Ectodermal cell (in vitro differentiated cells): ENCODE data around the gene PYGB.
A peak's percentile ranks its signal among the peaks of the same experiment; 100 is the strongest.

ENCODE experiments used
- H3K27ac ChIP-seq: 2 replicates; pipeline ENCODE4 v1.7.0; 2013; ENCODE audit warnings: mild to moderate bottlenecking, low read depth, low read length; ENCODE audit not compliant: insufficient read depth, poor library complexity, severe bottlenecking
- H3K27me3 ChIP-seq: 2 replicates; pipeline ENCODE4 v1.7.0; 2013; ENCODE audit warnings: mild to moderate bottlenecking, low read length; ENCODE audit not compliant: insufficient read depth, control insufficient read depth, poor library complexity, severe bottlenecking
- H3K36me3 ChIP-seq: one replicate; pipeline ENCODE4 v1.7.0; 2013; ENCODE audit warnings: low read length; ENCODE audit not compliant: control insufficient read depth, insufficient read depth
- H3K4me1 ChIP-seq: one replicate; pipeline ENCODE4 v1.7.0; 2013; ENCODE audit warnings: low read length; ENCODE audit not compliant: control insufficient read depth, insufficient read depth
- H3K4me3 ChIP-seq: 2 replicates; pipeline ENCODE4 v1.7.0; 2013; ENCODE audit warnings: low read depth, low read length, control low read depth; ENCODE audit not compliant: insufficient read depth
- H3K9me3 ChIP-seq: 2 replicates; pipeline ENCODE4 v1.7.0; 2013; ENCODE audit warnings: mild to moderate bottlenecking, low read length, moderate library complexity; ENCODE audit not compliant: control insufficient read depth
- whole genome bisulfite sequencing, 2 experiments: methylation state at CpG; one replicate each; pipeline ENCODE4 v1.1.7; 2013; ENCODE audit warnings: missing lambda C conversion rate in 2 of 2; 5-methylcytosine and 5-hydroxymethylcytosine counted together

The PYGB gene

DNA sequence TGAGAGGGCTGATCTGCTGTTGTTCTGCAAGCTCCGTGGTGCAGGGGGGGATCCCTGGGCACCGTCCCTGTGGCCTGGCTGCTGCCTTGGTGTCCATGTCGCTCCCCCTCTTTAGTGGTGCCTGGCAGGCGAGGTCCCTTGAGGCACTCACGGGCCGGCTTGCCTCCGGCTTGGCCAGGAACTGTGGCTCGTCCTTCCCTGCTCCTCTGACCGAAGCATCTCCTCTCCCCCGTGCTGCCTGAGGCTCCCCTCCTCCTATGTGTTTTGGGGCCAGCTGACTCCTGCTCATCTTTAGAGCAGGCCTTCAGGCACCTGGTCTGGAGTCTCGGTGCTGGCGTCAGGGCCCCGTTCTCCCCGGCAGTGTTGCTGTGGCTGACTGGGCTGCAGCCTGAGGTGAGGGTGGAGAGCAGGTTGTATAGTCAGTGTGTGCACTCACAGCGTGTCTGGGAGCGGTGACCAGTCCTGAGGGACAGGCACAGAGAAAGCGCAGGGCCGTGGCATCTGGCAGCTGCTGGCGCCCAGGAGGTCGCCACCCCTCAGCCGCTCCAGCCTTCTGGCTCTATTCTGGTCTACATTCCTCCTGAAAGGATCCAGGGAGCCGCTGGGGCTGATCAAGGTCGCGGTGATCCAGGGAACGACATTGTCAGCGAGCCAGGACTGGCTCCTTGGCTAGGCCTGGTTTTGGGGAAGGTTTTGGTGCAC, 43.7 kb downstream of the PYGB start:
- Histone ChIP-seq H3K27ac (no peak overlapping the region), H3K36me3 (peaks cover 24% of the 10 kb centered on the region), H3K9me3 (no peaks in the 10 kb centered on the region), H3K27me3 (no peaks in the 10 kb centered on the region), H3K4me1 (no peaks in the 10 kb centered on the region), H3K4me3 (no peak overlapping the region)
- WGBS, 2 experiments, result 94 to 95% methylated on average over 26 of the region's 26 CpGs

DNA sequence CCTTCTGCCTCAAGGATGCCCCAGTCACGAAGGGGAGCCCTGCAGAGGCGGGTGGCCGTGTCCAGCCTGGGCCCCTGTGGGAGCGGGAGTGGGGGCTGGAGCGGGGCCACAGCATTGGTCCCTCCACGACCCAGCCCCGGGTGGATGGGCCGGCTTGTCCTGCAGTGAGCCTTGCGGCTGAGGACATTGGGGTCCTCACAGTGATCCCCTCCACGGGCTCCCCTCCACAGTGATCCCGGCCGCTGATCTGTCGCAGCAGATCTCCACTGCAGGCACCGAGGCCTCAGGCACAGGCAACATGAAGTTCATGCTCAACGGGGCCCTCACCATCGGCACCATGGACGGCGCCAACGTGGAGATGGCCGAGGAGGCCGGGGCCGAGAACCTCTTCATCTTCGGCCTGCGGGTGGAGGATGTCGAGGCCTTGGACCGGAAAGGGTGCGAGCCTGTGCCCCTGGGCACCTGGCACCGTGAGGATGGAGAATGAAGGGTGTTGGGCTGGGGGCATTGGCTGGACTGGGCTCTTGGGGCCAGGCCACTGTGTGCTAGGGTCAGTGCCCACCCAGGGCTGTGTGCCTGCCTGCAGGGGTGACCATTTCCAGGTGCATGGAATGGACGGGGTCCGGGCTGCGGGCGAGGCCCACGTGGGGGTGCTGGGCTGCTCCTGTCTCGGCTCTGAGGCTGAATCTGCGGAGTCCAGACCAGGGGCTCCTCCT, 44.4 kb downstream of the PYGB start:
- Histone ChIP-seq H3K36me3 (peaks cover 16% of the 10 kb centered on the region), H3K4me3 (no peak overlapping the region), H3K9me3 (no peaks in the 10 kb centered on the region), H3K27me3 (no peaks in the 10 kb centered on the region), H3K4me1 (no peaks in the 10 kb centered on the region), H3K27ac (no peak overlapping the region)
- WGBS, 2 experiments, result 94 to 95% methylated on average over 35 of the region's 35 CpGs

DNA sequence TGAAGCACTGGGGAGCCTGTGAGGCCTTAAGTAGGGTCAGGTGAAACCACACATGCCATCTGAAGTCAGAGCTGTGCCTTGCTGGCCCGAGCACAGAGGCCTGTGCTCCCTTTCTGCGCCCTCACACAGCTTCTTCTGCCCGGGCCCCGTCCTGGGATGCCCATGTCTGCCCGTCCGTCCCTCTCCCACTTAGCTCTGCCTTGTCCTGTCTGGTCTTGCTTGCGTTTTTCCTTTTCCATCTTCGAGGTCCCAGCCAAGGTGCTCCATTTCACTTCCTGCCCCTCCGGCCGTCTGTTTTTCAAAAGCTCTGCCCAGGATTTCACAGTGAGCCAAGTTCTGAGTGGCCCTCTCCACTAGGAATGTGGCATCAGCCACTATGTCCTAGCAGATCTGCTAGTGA, 45.6 kb downstream of the PYGB start:
- Histone ChIP-seq H3K4me1 (no peaks in the 10 kb centered on the region), H3K36me3 (peaks cover 9% of the 10 kb centered on the region), H3K9me3 (no peaks in the 10 kb centered on the region), H3K27me3 (no peaks in the 10 kb centered on the region), H3K27ac (no peak overlapping the region), H3K4me3 (no peak overlapping the region)
- WGBS, 2 experiments, result 91% methylated on average over 10 of the region's 10 CpGs

DNA sequence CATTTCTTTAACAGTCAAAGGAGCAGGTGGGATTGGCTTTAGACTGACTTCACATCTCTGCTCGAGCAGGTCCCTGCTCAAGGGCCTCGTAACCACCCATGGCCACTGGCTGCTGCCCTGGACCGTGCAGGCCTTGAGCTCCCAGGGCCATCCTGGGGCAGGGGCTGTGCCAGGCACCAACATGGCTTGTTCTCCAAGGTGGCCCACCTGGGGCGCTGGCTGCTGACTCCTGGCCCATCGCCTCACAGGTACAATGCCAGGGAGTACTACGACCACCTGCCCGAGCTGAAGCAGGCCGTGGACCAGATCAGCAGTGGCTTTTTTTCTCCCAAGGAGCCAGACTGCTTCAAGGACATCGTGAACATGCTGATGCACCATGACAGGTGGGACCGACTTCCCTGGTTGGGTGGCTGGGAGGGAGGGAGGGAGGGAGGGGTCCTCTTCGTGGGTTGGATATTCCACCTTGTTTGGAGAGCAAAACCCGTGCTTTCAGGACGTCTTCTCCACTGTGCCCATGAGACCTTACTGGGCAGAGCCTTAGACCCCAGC, 46.1 kb downstream of the PYGB start:
- Histone ChIP-seq H3K9me3 (no peaks in the 10 kb centered on the region), H3K27ac (no peak overlapping the region), H3K36me3 (peaks cover 12% of the 10 kb centered on the region), H3K27me3 (no peaks in the 10 kb centered on the region), H3K4me3 (no peak overlapping the region), H3K4me1 (no peaks in the 10 kb centered on the region)
- 94% methylated on average over 13 of the region's 13 CpGs for WGBS, 2 experiments

DNA sequence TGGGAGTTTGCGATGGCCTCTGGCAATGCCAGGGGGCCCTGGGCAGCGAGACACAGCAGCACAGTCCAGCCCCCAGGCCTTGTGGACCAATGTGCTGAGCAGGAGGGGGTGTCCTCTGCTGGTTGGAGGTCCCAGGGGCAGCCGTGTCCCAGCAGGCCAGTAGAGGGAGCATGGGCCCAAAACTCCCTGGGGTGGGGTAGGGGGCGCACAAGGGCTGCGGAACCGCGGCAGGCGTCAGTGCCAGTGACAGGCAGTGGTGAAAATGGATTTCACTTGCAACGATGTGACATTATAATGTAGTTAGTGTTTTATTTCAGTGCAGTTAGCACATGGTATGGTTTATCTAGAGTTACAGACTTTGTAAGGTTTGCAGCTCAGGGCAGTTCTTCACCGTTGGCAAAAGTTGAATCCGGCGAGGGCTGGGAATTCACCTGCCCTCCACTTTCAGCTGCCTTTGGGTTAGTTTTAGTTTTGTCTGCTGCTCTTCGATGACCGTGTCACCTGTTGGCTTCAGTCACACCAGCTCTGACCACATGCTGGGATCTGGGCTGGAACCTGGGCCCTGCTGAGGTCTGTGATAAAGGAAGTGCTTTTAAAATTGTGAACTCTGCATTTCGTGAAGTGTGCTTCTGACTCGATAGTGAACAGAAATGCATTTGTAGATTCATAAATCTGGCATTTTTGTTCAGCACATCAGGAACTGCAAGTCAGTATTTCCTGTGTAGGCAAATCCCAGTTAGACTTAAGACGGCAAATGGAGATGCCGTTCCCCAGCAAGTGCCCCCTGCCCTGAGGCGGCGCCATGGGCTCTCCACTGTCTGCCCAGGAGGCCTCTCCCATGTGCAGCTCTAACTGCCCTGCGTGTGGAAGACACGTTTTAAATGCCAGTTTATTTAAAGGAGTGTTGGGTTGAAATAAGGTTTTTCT, 46.8 kb downstream of the PYGB start:
- WGBS, 2 experiments, result 69 to 72% methylated on average over 22 of the region's 22 CpGs
- no peak overlapping the region for H3K4me3 ChIP-seq
- no peaks in the 10 kb centered on the region for H3K27me3 ChIP-seq
- no peaks in the 10 kb centered on the region for H3K9me3 ChIP-seq
- H3K27ac ChIP-seq, result no peak overlapping the region
- no peaks in the 10 kb centered on the region for H3K4me1 ChIP-seq
- H3K36me3 ChIP-seq, result peaks cover 12% of the 10 kb centered on the region

DNA sequence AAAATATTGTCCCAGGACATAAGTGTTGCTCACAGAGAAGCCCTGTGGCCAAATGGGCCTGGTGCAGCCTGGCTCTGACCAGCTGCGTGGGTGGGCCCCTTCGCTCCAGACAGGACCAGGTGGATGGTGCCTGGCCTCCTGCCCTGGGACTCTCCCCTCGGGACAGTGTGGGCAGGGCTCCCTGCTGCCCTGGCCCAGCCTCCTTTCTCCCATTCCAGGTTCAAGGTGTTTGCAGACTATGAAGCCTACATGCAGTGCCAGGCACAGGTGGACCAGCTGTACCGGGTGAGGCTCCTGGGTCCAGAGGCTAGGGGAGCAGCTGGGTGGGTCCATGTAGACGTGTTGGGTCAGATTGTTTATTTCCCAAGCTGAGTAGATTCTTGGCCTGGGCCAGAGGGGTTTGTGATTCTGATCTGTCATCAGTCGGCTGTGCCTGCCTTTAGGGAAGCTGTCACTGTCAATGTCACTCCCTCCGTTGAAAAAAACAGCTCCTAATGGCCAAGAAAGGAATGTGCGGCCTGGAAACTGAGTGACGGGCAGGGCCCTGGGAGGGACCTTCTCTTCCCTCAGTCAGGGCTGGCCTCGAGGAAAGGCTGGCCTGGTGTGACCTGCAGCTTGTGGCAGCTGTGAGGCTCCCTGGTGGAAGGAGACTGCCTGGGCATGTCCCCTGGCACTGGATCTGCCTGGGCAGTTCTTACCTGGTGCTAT, 47.7 kb downstream of the PYGB start:
- Histone ChIP-seq H3K27ac (peak overlapping the region; percentile 2), H3K4me3 (no peak overlapping the region), H3K36me3 (peaks cover 11% of the 10 kb centered on the region), H3K27me3 (no peaks in the 10 kb centered on the region), H3K4me1 (no peaks in the 10 kb centered on the region), H3K9me3 (no peaks in the 10 kb centered on the region)
- WGBS, 2 experiments, result 82 to 85% methylated on average over 10 of the region's 10 CpGs

DNA sequence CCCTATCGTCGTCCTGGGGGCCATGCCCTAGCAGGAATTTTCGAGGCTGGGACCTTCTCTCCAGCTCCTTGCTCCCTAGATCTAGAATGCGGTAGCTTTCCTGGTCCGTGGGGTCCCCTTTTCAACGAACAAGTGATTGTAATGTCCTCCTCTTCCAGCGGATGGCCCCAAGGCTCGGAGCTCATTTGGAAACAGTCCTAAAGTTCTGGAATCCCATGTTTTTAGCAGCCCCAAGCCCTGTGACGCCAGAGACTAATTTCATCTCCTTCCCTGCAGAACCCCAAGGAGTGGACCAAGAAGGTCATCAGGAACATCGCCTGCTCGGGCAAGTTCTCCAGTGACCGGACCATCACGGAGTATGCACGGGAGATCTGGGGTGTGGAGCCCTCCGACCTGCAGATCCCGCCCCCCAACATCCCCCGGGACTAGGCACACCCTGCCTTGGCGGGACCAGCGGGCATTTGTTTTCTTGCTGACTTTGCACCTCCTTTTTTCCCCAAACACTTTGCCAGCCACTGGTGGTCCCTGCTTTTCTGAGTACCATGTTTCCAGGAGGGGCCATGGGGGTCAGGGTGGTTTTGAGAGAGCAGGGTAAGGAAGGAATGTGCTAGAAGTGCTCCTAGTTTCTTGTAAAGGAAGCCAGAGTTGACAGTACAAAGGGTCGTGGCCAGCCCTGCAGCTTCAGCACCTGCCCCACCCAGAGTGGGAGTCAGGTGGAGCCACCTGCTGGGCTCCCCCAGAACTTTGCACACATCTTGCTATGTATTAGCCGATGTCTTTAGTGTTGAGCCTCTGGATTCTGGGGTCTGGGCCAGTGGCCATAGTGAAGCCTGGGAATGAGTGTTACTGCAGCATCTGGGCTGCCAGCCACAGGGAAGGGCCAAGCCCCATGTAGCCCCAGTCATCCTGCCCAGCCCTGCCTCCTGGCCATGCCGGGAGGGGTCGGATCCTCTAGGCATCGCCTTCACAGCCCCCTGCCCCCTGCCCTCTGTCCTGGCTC, 48.5 kb downstream of the PYGB start:
- peaks cover 4% of the 10 kb centered on the region for H3K36me3 ChIP-seq
- WGBS, 2 experiments, result 93 to 94% methylated on average over 24 of the region's 24 CpGs
- no peaks in the 10 kb centered on the region for H3K4me1 ChIP-seq
- no peaks in the 10 kb centered on the region for H3K27me3 ChIP-seq
- H3K27ac ChIP-seq, result no peak overlapping the region
- H3K9me3 ChIP-seq, result no peaks in the 10 kb centered on the region
- no peak overlapping the region for H3K4me3 ChIP-seq

DNA sequence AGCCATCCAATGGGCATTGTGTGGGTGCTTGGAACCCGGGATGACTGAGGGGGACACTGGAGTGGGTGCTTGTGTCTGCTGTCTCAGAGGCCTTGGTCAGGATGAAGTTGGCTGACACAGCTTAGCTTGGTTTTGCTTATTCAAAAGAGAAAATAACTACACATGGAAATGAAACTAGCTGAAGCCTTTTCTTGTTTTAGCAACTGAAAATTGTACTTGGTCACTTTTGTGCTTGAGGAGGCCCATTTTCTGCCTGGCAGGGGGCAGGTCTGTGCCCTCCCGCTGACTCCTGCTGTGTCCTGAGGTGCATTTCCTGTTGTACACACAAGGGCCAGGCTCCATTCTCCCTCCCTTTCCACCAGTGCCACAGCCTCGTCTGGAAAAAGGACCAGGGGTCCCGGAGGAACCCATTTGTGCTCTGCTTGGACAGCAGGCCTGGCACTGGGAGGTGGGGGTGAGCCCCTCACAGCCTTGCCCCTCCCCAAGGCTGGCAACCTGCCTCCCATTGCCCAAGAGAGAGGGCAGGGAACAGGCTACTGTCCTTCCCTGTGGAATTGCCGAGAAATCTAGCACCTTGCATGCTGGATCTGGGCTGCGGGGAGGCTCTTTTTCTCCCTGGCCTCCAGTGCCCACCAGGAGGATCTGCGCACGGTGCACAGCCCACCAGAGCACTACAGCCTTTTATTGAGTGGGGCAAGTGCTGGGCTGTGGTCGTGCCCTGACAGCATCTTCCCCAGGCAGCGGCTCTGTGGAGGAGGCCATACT, 49.4 kb downstream of the PYGB start:
- H3K4me3 ChIP-seq, result no peak overlapping the region
- H3K27me3 ChIP-seq, result no peaks in the 10 kb centered on the region
- no peaks in the 10 kb centered on the region for H3K4me1 ChIP-seq
- WGBS, 2 experiments, result 91 to 95% methylated on average over 10 of the region's 10 CpGs
- no peak overlapping the region for H3K27ac ChIP-seq
- H3K36me3 ChIP-seq, result peaks cover 4% of the 10 kb centered on the region
- no peaks in the 10 kb centered on the region for H3K9me3 ChIP-seq
